Measurements from ENCODE around the gene EYS. TPM values are rescaled to one million over a fixed set of nuclear protein-coding genes. Genes with fewer than 3 reads are reported as not detected.

EYS gene
- total and polyA plus RNA-seq, 2 donors from 2014 or later = not detected

DNA sequence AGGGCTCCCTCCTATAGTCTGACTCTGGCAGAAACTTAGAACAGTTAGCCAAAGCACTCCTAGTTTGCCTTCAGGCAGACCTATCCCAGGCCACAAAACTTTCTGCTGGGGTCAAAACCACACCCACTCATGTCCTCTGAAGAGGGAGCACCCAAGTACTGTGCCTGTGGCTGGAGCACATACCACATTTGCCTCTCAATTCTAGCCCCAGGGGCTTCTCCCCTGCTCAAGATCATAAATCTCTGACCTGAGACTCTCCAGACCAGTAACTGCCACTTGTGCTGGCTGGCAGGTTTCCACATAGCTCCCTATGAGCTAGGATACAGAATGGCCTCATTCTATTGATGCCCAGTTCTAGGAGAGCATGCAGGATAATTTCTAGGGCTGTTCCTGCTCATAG is 781.0 kb downstream of the EYS start:
- intact Hi-C loops (cut with DNase I) = no loop called here

DNA sequence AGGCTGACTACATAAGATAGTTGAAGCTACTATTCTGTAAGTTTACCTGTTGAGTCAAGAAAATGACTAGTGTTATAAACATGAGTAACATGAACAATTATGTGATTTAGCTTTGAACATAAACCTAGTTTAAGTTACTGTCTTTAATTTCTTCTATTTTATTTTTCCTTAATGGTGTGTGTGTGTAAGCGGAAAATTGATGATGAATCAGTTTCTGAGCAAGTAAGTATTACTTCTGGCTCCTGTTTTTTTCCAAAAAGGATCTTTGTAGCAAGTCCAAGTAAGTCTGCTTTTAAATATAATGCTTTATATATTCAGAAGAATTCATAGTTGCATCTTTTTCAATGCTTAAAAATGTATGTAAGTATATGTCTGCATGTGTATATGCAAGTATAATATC is 786.8 kb downstream of the EYS start:
- TF ChIP-seq, protein P1, sequence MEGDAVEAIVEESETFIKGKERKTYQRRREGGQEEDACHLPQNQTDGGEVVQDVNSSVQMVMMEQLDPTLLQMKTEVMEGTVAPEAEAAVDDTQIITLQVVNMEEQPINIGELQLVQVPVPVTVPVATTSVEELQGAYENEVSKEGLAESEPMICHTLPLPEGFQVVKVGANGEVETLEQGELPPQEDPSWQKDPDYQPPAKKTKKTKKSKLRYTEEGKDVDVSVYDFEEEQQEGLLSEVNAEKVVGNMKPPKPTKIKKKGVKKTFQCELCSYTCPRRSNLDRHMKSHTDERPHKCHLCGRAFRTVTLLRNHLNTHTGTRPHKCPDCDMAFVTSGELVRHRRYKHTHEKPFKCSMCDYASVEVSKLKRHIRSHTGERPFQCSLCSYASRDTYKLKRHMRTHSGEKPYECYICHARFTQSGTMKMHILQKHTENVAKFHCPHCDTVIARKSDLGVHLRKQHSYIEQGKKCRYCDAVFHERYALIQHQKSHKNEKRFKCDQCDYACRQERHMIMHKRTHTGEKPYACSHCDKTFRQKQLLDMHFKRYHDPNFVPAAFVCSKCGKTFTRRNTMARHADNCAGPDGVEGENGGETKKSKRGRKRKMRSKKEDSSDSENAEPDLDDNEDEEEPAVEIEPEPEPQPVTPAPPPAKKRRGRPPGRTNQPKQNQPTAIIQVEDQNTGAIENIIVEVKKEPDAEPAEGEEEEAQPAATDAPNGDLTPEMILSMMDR (IDR thresholded peaks at IDR 0.05; ENCODE audit: borderline replicate concordance, extremely low read depth, insufficient read depth) = no peak
- no peak overlapping the region for H3K9ac ChIP-seq (ENCODE audit: low read length in 3 of 3)
- no peak for FAIRE-seq

More for the DNA sequence above, 781.0 kb downstream of the EYS start:
- H3K27ac ChIP-seq (ENCODE audit: low read depth in 2 of 2, low read length in 2 of 2) = no peak overlapping the region
- FAIRE-seq = no peak
- DNase-seq = no peak
- no peaks in the 10 kb centered on the region for H3K27me3 ChIP-seq (ENCODE audit: control insufficient read depth, insufficient read depth, low read length)
- H3K36me3 ChIP-seq (ENCODE audit: control insufficient read depth in 2 of 3, insufficient read depth in 3 of 3, low read length in 3 of 3) = no peaks in the 10 kb centered on the region
- TF ChIP-seq, protein P1 (IDR thresholded peaks at IDR 0.05; ENCODE audit: borderline replicate concordance, extremely low read depth, insufficient read depth) = no peak
- no peaks in the 10 kb centered on the region for H3K4me1 ChIP-seq (ENCODE audit: control insufficient read depth in 2 of 3, insufficient read depth in 2 of 3, low read depth in 1 of 3, low read length in 3 of 3)
- H3K4me3 ChIP-seq (ENCODE audit: low read length in 3 of 3) = no peak overlapping the region
- H3K9me3 ChIP-seq (ENCODE audit: control insufficient read depth in 2 of 3, insufficient read depth in 1 of 3, low read length in 3 of 3) = no peaks in the 10 kb centered on the region
- H3K9ac ChIP-seq (ENCODE audit: low read length in 3 of 3) = no peak overlapping the region

GRCh38 chr6:64914124-64914523 is 792.9 kb downstream of the EYS start:
- no peak for FAIRE-seq
- Histone ChIP-seq H3K36me3 (ENCODE audit: control insufficient read depth in 2 of 3, insufficient read depth in 3 of 3, low read length in 3 of 3) (no peaks in the 10 kb centered on the region), H3K9me3 (ENCODE audit: control insufficient read depth in 2 of 3, insufficient read depth in 1 of 3, low read length in 3 of 3) (no peaks in the 10 kb centered on the region), H3K4me3 (ENCODE audit: low read length in 3 of 3) (no peak overlapping the region), H3K27ac (ENCODE audit: low read depth in 2 of 2, low read length in 2 of 2) (no peak overlapping the region), H3K4me1 (ENCODE audit: control insufficient read depth in 2 of 3, insufficient read depth in 2 of 3, low read depth in 1 of 3, low read length in 3 of 3) (no peaks in the 10 kb centered on the region), H3K9ac (ENCODE audit: low read length in 3 of 3) (no peak overlapping the region), H3K27me3 (ENCODE audit: control insufficient read depth, insufficient read depth, low read length) (no peaks in the 10 kb centered on the region)
- TF ChIP-seq, protein P1 (IDR thresholded peaks at IDR 0.05; ENCODE audit: borderline replicate concordance, extremely low read depth, insufficient read depth) = no peak
- DNase-seq = no peak
- intact Hi-C loops (cut with DNase I) = no loop called here

More for the DNA sequence above, 786.8 kb downstream of the EYS start:
- intact Hi-C loops (cut with DNase I) = no loop called here
- H3K9me3 ChIP-seq (ENCODE audit: control insufficient read depth in 2 of 3, insufficient read depth in 1 of 3, low read length in 3 of 3) = no peaks in the 10 kb centered on the region
- no peaks in the 10 kb centered on the region for H3K4me1 ChIP-seq (ENCODE audit: control insufficient read depth in 2 of 3, insufficient read depth in 2 of 3, low read depth in 1 of 3, low read length in 3 of 3)
- H3K27me3 ChIP-seq (ENCODE audit: control insufficient read depth, insufficient read depth, low read length) = no peaks in the 10 kb centered on the region
- no peaks in the 10 kb centered on the region for H3K36me3 ChIP-seq (ENCODE audit: control insufficient read depth in 2 of 3, insufficient read depth in 3 of 3, low read length in 3 of 3)
- H3K4me3 ChIP-seq (ENCODE audit: low read length in 3 of 3) = no peak overlapping the region
- no peak overlapping the region for H3K27ac ChIP-seq (ENCODE audit: low read depth in 2 of 2, low read length in 2 of 2)
- no peak for DNase-seq

- no peak overlapping the region for H3K4me3 ChIP-seq (ENCODE audit: low read length in 3 of 3)
- intact Hi-C loops (cut with DNase I) = no loop called here
- FAIRE-seq (no peak), DNase-seq (no peak)
- no peaks in the 10 kb centered on the region for H3K36me3 ChIP-seq (ENCODE audit: control insufficient read depth in 2 of 3, insufficient read depth in 3 of 3, low read length in 3 of 3)
- H3K9ac ChIP-seq (ENCODE audit: low read length in 3 of 3) = no peak overlapping the region
- H3K9me3 ChIP-seq (ENCODE audit: control insufficient read depth in 2 of 3, insufficient read depth in 1 of 3, low read length in 3 of 3) = no peaks in the 10 kb centered on the region
- H3K27me3 ChIP-seq (ENCODE audit: control insufficient read depth, insufficient read depth, low read length) = no peaks in the 10 kb centered on the region
- TF ChIP-seq, protein P1 (IDR thresholded peaks at IDR 0.05; ENCODE audit: borderline replicate concordance, extremely low read depth, insufficient read depth) = no peak
- no peak overlapping the region for H3K27ac ChIP-seq (ENCODE audit: low read depth in 2 of 2, low read length in 2 of 2)
- H3K4me1 ChIP-seq (ENCODE audit: control insufficient read depth in 2 of 3, insufficient read depth in 2 of 3, low read depth in 1 of 3, low read length in 3 of 3) = no peaks in the 10 kb centered on the region
These were observed 794.1 kb downstream of the EYS start for GRCh38 chr6:64912966-64913365.

Data from kidney (tissue), 14 donors.